NCI-H1694 (cell line): Measurements from ENCODE around the gene C1QTNF8.

ENCODE experiments used
- DNase-seq: peaks from one replicate; lab custom pipeline; 2025; lab: John Stamatoyannopoulos, UW

Gene C1QTNF8

GRCh38 chr16:1108299-1109252 is 12.5 kb upstream of the C1QTNF8 start:
- DNase-seq = no peak

GRCh38 chr16:1107731-1108130 is 11.7 kb upstream of the C1QTNF8 start:
- DNase-seq = no peak

GRCh38 chr16:1107141-1107540 is 11.1 kb upstream of the C1QTNF8 start:
- no peak for DNase-seq

GRCh38 chr16:1106659-1107058 is 10.6 kb upstream of the C1QTNF8 start:
- no peak for DNase-seq

- peak; percentile 2 for DNase-seq
These were observed 10.0 kb upstream of the C1QTNF8 start for GRCh38 chr16:1105888-1106620.

- no peak for DNase-seq
These were observed 7.6 kb upstream of the C1QTNF8 start for GRCh38 chr16:1103636-1103980.

- DNase-seq = no peak
These were observed 7.0 kb upstream of the C1QTNF8 start for GRCh38 chr16:1102921-1103635.

GRCh38 chr16:1102333-1102700 is 6.3 kb upstream of the C1QTNF8 start:
- no peak for DNase-seq

GRCh38 chr16:1101573-1102332 is 5.7 kb upstream of the C1QTNF8 start:
- no peak for DNase-seq

GRCh38 chr16:1101133-1101532 is 5.1 kb upstream of the C1QTNF8 start:
- no peak for DNase-seq

GRCh38 chr16:1100084-1100800 is 4.2 kb upstream of the C1QTNF8 start:
- no peak for DNase-seq

GRCh38 chr16:1099189-1100083 is 3.4 kb upstream of the C1QTNF8 start:
- DNase-seq = no peak

GRCh38 chr16:1098266-1098991 is 2.4 kb upstream of the C1QTNF8 start:
- no peak for DNase-seq

GRCh38 chr16:1097800-1098199 is 1.8 kb upstream of the C1QTNF8 start:
- DNase-seq = no peak

GRCh38 chr16:1097156-1097555 is 1.1 kb upstream of the C1QTNF8 start:
- no peak for DNase-seq

GRCh38 chr16:1095450-1096168 is 435 bp downstream of the C1QTNF8 start:
- no peak for DNase-seq

GRCh38 chr16:1094601-1095449 is 1.2 kb downstream of the C1QTNF8 start:
- DNase-seq = no peak

GRCh38 chr16:1094124-1094479 is 1.9 kb downstream of the C1QTNF8 start:
- no peak for DNase-seq
